Vagina (tissue), 2 donors: Measurements from ENCODE around the gene LRMDA.

Experiments
- CTCF ChIP-seq, 3 experiments: fragments of 450-650 bp in 2 of 3; fragments of 200-600 bp in 1 of 3; sonication (generic) in 1 of 3; IDR thresholded peaks; one replicate each; pipeline ENCODE4 v1.5.1; 2017 to 2019; ENCODE audit warnings: antibody characterized with exemption in 3 of 3, mild to moderate bottlenecking in 2 of 3, moderate library complexity in 2 of 3
- POLR2A ChIP-seq, 2 donors: fragments of 450-650 bp; IDR thresholded peaks; one replicate each; pipeline ENCODE4 v1.6.1; 2017; ENCODE audit warnings: antibody characterized with exemption in 2 of 2, mild to moderate bottlenecking in 2 of 2, moderate library complexity in 2 of 2

GRCh38 chr10:75967491-75967890 lies 536.1 kb downstream of the LRMDA start:
- TF ChIP-seq POLR2A (IDR thresholded peaks at IDR 0.05) (no peak), CTCF (IDR thresholded peaks at IDR 0.05) (no peak)
